ENCODE data around the gene GNAS-AS1.

DNA sequence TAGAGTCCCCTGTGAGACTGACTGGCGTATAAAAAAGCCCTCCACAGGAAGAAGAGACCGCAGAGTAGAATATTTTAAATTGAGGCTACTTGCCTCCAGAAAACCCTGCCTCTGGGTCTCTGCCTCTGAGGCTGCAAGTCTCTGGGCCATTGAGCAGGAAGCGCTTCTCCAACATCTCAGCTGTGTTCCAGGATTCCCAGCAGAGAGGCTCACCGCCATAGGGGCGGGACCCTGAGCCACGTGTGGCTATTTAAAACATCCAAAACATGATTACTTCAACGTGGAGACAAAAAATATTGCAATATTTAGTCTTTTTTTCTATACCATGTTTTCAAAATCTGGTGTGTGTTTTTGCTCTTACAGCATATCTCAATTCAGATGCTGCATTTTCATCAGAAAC is 59.4 kb downstream of the GNAS-AS1 start:
- TF ChIP-seq, protein P1, sequence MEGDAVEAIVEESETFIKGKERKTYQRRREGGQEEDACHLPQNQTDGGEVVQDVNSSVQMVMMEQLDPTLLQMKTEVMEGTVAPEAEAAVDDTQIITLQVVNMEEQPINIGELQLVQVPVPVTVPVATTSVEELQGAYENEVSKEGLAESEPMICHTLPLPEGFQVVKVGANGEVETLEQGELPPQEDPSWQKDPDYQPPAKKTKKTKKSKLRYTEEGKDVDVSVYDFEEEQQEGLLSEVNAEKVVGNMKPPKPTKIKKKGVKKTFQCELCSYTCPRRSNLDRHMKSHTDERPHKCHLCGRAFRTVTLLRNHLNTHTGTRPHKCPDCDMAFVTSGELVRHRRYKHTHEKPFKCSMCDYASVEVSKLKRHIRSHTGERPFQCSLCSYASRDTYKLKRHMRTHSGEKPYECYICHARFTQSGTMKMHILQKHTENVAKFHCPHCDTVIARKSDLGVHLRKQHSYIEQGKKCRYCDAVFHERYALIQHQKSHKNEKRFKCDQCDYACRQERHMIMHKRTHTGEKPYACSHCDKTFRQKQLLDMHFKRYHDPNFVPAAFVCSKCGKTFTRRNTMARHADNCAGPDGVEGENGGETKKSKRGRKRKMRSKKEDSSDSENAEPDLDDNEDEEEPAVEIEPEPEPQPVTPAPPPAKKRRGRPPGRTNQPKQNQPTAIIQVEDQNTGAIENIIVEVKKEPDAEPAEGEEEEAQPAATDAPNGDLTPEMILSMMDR (IDR thresholded peaks at IDR 0.05) = no peak
- TF ChIP-seq POLR2A (IDR thresholded peaks at IDR 0.05) = no peak
